ENCODE measurements around the gene TRAPPC5. TPM values are rescaled to one million over a fixed set of nuclear protein-coding genes. Genes with fewer than 3 reads are reported as not detected.
A peak's percentile ranks its signal among the peaks of the same experiment; 100 is the strongest.
"Not testable (repeated sequence)": the region's sequence is repeated elsewhere in the genome, so short reads cannot be mapped to it uniquely, and the experiment has no call there.

TRAPPC5 gene
- total RNA-seq: 115 TPM

DNA sequence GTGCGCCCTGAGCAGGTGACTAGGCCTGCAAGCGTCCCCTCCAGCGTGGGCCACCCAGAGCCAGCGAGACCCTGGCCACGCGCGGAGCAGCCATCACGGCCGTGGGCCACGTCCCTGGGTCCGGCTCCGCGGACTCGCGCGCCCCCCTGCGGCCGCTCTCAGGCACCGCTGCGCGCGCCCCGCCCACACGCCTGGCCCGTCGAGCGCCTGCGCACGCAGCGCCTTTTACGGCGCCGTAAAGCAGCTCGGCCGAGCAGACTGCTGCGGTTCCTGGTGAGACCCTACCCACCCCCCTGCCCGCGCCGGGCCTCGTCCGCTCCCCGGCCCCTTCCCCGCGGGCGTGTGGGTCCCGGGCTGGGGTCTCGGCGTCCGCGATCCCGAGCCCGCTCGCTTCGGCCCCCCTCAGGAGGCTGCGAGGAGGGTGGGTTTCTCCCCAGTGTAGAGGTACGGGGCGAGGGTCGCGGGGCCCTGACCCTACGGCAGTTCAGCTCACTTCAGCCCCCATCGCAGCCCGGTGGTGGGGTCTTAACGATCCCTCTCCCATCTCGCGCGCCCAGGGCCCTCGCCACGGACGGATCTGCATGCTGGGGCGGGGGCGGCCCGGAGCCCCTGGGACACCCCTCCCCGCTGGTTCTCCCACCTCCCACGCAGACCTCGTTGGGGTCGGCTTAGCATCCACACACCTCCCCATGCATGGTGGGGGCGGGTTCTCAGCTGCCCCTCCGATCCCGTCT, at the start of gene TRAPPC5:
TSS of gene TRAPPC5 (plus strand) at position 228 of the 734 bp plus-strand sequence. CDS start 1,421 bp downstream, outside the sequence.
- peak; percentile 91 for DNase-seq (ENCODE audit: low spot score)

DNA sequence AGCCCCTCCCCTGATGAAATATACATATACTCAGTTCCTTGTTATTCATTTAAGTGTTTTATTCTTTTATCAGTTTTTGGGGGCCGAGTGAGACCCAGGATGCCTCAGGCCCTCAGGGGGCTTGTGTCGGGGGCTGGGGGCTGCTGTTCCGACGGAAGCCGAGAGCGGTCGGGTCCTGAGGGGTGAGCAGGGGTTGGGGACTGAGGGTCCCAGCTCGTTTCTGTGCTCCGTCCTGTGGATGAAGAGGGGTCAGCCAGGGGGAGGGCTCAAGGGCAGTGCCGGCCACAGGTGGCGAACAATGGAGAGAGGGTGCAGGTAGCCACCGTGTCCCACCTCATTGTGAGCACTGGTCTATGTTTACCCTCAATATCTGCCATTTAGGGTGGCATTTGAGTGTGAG, 49.1 kb upstream of the TRAPPC5 start:
- no peak for DNase-seq (ENCODE audit: low spot score)

DNA sequence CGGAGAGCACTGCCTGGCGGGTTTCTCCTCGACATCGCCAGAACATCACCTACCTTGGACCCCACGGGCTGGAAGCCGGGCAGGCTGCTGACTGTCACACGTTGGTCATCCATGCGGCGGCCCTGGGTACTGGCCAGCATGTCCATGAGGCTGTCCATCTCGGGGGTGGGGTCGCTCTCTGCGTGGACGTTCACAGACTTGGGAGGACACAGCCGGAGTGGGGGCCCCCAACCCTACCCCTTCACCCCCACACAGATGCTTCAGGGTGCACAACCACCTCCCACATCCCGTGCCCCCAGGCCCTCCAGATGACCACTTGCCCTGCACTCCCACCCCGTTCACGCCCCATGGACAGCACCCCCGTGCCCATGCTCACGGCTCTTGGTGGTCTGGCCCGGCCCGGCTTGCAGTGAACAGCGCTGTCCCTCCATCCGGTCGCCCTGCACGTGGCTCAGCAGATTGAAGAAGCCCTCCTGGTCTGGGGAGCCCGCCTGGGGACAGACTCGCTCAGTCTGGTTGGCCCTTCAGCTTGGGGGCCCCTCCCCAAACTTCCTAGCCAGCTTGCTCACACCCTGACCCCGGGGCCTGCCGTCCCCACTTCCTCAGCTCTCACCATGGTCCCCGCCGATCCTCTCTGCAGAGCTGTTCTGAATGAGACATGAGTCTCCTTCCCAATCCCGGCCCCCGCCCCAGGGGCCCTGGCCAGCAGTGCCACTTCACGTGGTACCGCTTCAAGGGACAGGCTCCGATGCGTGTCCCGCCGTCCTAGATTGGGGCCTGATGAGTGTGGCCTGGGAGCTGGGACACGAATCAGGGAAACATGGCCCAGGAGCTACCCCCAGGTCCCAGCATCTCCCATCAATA, 48.1 kb upstream of the TRAPPC5 start:
- no peak for DNase-seq (ENCODE audit: low spot score)

DNA sequence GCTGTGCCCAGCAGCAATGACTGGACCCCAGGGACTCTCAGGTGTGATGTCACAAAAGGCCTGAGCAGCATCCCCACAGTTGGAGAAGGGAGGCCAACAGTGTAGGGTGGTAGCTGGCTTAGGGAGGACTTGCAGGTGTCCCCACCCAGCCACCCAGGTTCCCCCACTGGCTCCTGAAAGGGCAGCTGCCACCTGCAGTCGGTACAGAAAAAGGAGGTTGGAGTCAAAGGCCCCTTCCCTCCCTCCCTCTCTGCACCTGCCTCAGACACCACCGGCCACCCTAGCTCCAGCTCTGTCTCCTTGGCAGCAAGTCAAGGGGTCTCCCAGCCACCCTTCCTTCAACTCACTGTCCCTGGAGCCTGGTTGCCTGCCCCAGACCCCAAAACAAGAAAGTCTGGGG, 46.9 kb upstream of the TRAPPC5 start, which contains the start of gene PCP2:
TSS of gene PCP2 (minus strand) at position 22 of the 400 bp plus-strand sequence. CDS start 262 bp downstream, outside the sequence.
- DNase-seq (ENCODE audit: low spot score): no peak

DNA sequence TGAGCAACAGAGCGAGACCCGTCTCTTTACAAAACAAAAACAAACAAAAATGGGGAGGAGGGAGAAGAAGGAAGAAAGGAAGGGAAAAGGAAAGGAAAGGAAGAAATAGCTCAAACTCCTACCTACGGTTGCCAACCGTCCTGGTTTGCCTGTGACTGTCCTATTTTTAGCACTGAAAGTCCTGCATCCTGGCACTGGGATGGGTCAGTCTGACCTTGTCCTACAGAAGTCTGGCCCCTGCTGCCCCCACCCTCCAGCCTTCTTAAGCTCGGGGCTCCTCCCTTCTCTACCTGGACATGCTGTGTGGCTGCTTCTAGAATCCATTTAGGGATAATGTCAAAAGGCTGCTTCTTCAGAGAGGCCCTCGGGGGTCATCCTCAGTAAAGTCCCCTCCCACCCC, 45.0 kb upstream of the TRAPPC5 start:
- DNase-seq (ENCODE audit: low spot score): no peak

DNA sequence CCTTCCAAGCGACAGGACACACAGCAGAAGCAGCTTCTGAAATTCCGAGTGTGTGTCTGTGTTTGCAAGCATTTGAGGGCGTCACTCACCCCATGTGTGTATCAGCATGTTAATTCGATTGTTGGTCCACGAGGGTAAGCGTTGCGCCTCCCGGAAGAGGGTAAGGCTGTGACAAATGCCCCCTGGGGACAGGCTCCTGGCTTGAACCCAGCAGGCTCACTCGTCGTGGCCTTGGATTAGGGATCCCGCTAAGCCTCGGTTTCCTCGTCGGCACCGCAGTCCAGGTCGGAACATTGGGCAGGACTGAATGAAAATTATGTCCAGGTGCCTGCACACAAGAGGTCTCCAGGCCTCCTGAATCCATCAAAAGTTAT, 44.3 kb upstream of the TRAPPC5 start:
- no peak for DNase-seq (ENCODE audit: low spot score)

DNA sequence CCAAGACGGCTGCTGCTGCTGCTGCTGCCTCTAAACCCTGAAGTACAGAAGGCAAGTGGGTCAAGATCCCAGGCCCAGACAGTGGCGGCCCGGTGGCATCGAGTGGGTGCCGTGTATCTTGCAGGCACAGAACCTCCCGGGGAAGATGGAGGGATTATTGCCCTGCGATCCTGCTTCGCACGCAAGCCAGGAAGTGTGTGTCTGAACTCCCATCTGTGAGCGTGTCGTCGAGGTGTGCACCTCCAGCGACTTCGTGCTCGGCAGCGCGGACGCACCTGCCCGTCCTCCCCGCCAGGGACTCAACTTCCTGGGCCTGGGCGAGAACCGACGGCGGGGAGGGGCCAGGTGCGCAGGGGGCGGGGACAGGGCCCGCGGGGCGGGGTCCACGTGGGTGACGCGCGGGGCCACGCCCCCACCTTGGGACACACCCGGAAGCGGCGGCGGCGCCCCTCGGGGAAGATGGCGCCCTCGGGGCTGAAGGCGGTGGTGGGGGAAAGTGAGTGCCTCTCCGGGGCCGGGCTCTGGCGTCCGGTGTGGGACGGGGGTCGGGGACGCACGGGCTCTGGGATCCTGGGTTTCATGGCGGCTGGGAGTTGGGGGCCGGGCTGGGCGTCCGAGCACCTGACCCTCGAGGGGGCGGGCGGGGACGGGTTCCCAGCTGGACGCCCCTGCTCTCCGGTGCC, 43.8 kb upstream of the TRAPPC5 start, which contains the start of gene STXBP2:
TSS of gene STXBP2 (plus strand) at position 420 of the 683 bp plus-strand sequence. CDS start at position 460, 40 bp downstream.
- peak; percentile 87 for DNase-seq (ENCODE audit: low spot score)

DNA sequence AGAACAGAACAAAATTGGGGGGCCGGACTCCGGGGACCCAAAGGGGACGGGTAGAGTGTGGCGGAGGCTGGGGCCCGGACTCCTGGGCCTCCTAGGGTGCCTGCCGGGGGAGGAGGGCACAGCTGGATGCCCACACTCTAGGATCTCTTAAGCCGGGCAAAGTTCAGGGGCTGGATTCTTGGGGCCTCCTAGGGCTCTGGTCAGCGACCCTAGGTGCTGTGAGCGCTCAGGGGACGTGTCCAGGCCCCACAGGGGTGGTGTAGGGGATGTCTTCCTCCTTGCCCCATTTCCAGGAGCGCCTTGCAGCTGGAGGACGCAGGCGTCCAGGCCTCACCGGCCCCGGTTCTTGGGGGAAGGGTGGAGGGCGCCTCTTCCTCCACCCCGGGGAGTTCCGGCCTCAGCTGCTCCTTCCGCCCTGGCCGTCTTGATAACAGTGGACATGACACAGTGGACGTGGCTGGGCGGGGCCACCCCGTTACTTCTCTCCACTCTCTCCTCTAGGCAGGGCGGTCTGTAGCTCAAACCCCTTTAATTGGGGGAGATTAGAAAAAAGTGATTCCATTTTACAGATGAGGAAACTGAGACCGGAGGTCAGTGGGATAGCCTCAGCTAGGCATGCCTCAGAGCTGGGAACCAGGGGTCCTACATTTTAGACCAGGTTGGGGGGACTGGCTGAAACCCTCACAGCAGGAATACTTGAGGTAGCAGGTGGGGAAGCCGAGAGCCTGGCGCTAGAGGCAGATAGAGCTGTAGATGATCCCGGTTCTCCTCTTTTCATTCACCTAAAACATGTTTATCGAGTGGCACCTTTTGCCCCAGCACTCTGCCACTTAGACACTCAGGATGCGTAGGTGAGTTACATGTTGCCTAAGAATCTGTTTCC, 43.0 kb upstream of the TRAPPC5 start:
- peak; percentile 42 for DNase-seq (ENCODE audit: low spot score)

DNA sequence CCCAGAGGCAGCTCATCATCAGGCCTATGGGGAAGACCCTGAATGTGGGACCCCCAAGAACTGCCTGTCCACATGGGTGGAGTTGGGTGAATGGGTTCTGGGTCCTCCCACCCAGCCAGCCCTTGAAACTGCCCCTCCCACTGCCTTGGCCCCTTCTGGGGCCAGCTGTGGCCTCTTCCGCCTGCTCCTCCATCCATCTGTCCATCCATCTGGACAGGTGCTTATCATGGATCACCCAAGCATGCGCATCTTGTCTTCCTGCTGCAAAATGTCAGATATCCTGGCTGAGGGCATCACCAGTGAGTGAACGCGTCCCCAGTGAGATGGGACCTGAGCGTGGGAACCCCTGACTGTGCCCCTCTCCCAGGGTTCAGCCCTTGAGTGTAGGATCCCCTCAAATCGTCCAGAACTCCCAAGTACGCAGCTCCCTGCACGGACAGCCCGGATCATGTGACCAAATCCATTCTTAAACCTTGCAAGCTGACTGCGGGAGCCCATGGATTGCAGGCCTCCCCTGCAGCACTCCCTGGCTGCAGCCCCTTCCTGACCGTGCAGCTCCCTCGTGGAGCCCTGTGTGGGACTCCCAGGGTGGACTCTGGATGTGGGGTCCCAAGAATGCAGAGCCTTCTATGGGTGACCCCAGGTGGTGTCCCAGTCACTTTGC, 41.7 kb upstream of the TRAPPC5 start:
- no peak for DNase-seq (ENCODE audit: low spot score)

DNA sequence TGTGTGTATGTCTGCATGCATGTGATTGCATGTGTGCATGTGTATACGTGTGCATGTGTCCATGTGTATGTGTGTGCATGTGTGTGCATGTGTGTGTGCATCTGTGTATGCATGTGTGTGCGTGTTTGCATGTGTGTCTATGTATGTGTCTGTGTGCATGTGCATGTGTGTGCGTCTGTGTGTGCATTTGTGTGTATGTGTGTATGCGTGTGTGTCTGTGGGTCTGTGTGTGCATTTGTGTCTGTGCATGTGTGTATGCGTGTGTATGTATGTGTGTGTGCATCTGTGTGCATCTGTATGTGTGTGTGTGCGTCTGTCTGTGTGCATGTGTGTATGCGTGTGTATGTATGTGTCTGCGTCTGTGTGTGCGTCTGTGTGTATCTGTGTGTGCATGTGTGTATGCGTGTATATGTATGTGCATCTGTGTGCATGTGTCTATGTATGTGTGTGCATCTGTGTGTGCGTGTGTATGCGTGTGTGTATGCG, 40.7 kb upstream of the TRAPPC5 start:
- no peak for DNase-seq (ENCODE audit: low spot score)

DNA sequence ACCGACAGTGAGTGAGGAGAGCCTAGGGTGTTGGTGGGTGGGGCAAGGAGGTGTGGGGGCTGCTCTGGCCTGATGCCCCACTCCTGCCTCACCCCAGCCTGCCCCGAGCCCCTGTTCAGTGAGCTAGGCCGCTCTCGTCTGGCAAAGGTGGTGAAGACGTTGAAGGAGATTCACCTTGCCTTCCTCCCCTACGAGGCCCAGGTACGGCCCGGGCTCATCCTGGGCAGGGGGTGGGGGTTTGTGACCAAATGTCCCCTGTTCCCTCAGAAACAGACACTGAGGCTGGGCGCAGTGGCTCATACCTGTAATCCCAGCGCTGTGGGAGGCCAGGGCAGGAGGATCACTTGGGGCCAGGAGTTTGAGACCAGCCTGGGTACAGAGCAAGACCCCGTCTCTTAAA, 39.8 kb upstream of the TRAPPC5 start:
- no peak for DNase-seq (ENCODE audit: low spot score)

DNA sequence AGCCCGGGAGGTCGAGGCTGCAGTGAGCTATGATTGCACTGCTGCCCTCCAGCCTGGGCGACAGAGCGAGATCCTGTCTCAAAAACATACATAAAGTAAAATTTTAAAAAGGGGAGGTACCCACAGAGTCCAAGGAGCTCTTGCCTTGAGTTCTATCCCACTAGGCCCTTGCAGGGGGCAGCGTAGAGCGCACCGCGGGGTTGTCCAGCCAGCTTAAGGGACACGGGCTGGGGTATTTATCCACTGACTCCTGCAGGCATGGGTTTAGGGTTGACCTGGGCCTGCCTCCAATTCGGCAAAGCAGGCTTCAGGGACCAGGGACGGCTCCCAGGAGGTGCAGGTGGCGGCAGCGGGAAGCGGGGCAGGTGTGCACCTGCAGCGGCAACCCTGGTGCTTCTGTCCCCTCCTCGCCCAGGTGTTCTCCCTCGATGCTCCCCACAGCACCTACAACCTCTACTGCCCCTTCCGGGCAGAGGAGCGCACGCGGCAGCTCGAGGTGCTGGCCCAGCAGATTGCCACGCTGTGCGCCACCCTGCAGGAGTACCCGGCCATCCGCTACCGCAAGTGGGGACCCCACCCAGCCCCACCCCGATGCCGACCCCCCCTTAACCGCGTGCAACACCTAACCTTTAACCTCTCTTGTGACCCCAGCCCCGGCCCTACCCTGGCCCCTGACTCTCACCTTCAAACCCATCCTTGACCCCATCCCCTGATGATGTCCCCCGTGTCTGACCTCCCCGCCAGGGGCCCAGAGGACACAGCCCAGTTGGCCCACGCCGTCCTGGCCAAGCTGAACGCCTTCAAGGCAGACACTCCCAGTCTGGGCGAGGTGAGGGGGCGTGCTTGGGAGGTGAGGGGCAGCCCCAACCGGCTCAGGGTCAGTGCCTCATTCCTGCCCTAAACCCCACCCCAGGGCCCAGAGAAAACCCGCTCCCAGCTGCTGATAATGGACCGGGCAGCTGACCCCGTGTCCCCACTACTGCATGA, 39.0 kb upstream of the TRAPPC5 start:
- DNase-seq (ENCODE audit: low spot score): no peak

DNA sequence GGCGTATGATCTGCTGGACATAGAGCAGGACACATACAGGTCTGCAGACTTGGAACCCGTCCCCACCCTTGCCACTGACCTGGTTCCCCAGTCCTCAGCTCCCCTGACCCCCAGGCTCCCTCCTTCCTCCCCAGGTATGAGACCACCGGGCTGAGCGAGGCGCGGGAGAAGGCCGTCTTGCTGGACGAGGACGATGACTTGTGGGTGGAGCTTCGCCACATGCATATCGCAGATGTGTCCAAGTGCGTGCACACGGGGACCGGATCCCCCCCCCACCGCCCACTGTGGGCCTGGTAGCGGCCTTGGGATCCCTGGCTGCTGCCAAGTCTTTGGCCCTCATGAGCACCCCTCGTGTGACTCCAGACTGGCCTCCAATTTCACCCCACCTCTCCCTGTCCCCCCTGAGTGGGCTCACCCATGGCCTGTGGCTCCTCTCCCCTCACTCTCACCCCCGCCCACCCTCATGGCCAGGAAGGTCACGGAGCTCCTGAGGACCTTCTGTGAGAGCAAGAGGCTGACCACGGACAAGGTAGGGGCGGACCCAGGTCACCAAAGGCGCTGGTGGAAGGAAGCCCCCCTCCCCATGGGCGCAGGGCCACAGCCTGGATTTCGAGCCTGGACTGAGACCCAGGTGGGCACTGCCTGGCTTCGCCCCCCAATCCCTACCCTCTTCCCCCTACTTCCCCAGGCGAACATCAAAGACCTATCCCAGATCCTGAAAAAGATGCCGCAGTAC, 38.2 kb upstream of the TRAPPC5 start:
- DNase-seq (ENCODE audit: low spot score): no peak

DNA sequence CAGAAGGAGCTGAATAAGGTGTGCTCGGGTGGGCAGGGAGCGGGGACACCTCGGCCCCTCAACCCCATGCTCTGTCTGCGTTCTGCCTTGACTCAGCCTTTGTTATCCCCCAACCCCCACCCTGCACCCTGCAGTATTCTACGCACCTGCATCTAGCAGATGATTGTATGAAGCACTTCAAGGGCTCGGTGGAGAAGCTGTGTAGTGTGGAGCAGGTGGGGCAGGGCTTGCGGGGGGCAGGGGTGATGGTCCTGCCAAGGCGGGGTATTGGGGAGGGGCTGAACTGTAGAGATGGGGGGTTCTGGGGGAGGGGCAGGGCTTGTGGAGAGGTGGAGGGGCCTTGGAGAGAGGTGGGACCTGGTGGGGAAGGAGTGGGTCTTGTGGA, 37.6 kb upstream of the TRAPPC5 start:
- DNase-seq (ENCODE audit: low spot score): no peak

DNA sequence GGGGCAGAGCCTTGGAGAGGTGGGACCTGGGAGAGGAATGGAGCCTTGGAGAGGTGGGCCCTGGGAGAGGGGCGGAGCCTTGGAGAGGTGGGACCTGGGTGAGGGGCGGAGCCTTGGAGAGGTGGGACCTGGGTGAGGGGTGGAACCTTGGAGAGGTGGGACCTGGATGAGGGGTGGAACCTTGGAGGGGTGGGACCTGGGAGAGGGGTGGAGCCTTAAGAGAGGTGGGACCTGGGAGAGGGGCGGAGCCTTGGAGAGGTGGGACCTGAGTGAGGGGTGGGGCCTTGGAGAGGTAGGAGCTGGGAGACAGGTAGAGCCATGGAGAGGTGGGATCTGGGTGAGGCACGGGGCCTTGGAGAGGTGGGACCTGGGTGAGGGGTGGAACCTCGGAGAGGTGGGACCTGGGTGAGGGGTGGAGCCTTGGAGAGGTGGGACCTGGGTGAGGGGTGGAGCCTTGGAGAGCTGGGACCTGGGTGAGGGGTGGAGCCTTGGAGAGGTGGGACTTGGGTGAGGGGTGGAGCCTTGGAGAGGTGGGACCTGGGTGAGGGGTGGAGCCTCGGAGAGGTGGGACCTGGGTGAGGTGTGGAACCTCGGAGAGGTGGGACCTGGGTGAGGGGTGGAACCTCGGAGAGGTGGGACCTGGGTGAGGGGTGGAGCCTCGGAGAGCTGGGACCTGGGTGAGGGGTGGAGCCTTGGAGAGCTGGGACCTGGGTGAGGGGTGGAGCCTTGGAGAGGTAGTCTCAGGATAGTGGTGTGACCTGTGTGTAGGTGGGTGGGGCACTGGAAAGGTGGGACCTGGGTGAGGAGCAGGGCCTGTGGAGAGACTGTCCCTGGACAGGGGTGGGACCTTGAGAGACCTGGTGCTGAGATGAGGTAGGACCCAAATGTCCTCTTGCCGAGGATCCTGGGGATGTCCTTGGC, 36.7 kb upstream of the TRAPPC5 start:
- DNase-seq (ENCODE audit: low spot score): not testable (repeated sequence)

DNA sequence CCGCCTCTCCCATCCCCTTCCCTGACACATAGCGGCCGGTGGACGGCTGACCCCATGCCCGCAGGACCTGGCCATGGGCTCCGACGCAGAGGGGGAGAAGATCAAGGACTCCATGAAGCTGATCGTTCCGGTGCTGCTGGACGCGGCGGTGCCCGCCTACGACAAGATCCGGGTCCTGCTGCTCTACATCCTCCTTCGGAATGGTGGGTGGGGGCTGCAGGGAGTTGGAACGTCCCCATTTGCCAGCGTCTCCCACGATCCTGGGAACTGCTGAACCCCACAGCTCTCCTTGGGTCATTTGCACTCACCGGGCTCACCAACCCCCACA, 36.1 kb upstream of the TRAPPC5 start:
- DNase-seq (ENCODE audit: low spot score): no peak

DNA sequence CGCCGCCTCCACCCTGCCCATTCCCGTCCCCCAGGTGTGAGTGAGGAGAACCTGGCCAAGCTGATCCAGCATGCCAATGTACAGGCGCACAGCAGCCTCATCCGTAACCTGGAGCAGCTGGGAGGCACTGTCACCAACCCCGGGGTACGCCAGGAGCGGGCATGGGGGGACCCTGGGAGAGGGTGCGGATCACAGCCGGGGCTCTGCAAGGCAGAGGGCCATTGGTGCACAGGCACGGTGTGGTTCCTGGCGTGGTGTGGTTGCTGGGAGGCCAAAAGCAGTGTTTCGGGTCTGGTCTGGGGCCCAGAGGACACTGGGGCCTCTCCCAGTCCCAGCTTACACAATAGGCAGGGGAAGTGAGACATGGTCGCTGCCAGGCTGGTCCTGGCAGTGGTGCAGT, 35.5 kb upstream of the TRAPPC5 start:
- DNase-seq (ENCODE audit: low spot score): no peak

All from mucosa of gallbladder (tissue), 1 donor.